GM12874 (cell line): ENCODE results near the gene SOX30.

Experiments used
- TF ChIP-seq, protein P1 (sequence below): IDR thresholded peaks from 2 replicates; pipeline ENCODE4 v1.5.1; 2011; ENCODE audit warnings: low read depth, mild to moderate bottlenecking, control low read depth, low read length, moderate library complexity; ENCODE audit not compliant: insufficient read depth

The SOX30 gene

DNA sequence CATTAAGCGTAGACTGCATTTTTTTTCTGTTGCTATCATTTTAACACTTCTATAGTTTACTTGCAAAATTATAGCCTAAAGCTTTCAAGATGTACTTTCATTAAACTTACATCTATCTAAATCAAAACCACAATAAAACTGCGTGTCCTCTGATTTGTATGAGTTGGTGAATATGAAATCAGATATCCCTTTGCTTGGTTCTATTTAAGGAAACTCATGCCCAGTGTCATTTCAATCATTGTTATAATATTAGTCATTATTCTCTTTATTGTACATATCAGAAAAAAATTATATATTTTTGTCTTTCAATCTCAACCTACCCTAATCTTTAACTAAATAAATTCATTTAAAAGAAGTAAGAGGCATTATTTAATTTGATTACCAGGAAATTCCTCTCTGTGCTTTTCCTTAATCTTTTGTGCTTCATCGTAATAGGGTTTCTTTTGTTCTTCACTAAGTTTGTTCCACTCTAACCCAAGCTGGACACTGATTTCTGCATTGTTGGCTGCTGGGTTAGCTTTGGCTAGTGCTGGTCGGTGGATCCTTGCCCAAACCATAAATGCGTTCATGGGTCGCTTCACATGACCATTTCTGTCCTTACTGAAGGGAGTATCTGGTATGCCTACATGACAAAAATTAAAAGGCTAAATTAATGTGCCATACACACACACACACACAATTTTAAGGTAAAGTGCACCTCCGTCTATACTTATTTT is 3.8 kb downstream of the SOX30 start:
- TF ChIP-seq, protein P1, sequence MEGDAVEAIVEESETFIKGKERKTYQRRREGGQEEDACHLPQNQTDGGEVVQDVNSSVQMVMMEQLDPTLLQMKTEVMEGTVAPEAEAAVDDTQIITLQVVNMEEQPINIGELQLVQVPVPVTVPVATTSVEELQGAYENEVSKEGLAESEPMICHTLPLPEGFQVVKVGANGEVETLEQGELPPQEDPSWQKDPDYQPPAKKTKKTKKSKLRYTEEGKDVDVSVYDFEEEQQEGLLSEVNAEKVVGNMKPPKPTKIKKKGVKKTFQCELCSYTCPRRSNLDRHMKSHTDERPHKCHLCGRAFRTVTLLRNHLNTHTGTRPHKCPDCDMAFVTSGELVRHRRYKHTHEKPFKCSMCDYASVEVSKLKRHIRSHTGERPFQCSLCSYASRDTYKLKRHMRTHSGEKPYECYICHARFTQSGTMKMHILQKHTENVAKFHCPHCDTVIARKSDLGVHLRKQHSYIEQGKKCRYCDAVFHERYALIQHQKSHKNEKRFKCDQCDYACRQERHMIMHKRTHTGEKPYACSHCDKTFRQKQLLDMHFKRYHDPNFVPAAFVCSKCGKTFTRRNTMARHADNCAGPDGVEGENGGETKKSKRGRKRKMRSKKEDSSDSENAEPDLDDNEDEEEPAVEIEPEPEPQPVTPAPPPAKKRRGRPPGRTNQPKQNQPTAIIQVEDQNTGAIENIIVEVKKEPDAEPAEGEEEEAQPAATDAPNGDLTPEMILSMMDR: no peak

DNA sequence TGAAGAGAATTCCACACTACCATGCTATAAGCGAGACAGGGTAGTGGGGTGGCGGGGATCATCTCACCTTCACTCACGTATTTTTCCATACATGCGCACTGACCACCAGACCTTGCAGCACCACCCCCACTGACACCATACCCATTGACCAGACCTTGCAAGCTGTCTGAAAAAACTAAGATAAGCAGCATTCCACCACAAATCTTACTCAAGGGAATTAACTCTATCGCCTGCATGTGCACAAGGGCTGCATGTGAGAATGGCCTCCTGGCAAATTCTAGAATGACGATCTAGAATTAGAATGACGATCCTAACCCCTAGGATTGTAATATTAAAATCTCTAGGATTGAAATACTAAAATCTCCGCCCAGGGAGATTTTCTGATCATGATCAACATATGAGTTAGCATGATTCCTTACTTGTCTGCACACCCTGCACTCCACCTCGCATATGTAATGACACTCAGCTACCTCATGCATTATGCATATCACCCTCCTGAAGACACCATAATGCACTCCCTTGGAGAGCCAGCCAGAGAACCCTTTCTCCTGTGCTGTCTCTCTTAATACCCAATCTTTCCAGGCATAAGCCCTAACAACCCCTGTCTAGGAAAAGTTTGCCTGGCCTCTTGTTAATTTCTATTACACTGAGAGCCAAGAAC is 11.7 kb downstream of the SOX30 start:
- TF ChIP-seq, protein P1: no peak

DNA sequence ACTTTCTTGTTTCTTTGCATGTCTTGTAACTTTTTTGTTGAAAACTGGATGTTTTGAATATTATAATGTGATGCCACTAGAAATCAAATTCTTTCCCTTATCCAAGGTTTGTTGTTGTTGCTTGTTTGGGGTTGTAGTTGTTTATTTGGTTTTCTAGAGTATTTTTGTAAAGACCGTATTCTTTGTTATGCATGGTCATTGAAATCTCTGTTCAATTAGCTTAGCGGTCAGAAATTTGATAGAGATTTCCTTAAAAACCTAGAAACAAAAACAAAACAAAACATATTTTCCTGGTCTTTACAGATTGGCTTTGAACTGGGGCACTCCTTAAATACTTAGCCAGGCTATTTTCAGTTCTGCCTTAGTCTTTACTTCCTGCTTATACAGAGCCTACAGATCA is 21.9 kb downstream of the SOX30 start:
- TF ChIP-seq, protein P1: no peak

DNA sequence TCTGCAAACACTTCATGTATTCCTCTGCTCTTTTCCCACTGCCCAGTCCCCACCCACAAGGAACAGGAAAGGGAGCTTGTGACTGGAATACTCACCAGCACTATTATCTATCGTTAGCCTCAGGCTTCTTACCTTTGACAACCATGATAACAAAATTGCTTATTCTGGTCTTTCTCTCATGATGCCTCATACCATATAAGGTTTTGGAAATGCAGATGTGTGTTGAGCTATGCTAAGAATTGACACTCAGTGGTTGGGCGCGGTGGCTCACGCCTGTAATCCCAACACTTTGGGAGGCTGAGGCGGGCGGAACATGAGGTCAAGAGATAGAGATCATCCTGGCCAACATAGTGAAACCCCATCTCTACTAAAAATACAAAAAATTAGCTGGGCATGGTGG is 25.4 kb downstream of the SOX30 start:
- TF ChIP-seq, protein P1: no peak

DNA sequence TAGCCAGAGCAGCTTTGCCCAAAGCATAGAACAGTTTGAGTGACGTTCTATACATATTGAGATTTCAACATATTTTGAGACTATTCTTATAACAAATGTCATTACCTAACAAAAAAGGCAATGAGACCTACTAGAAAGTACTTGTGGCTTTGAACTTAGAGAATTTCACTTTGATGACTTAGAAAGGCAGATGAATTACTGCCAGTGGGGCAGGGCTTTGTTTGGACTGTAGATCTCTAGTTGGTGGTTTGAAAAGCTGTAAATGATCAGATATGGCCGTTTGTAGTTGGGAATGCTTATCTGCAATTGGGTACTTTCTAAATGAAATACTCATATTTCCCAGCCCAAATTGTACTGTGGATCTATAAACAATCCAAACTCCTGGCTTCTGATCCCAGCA is 28.1 kb downstream of the SOX30 start:
- TF ChIP-seq, protein P1: no peak

DNA sequence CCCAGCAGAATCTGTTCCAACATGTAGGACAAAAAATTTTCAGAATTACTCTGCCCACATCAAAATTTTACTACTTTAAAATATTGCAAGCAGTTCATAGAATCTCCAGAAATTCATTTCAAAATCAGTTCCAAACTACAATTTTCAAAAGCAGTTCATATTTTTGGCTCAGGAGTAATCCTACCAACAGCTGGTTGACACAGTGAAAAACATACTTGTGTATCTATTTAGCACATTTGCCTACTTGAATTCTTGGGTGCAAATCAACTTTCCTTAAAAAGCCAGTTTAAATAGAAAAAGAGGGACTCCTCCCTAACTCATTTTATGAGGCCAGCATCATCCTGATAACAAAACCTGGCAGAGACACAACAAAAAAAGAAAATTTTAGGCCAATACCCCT is 31.5 kb downstream of the SOX30 start:
- TF ChIP-seq, protein P1: no peak

DNA sequence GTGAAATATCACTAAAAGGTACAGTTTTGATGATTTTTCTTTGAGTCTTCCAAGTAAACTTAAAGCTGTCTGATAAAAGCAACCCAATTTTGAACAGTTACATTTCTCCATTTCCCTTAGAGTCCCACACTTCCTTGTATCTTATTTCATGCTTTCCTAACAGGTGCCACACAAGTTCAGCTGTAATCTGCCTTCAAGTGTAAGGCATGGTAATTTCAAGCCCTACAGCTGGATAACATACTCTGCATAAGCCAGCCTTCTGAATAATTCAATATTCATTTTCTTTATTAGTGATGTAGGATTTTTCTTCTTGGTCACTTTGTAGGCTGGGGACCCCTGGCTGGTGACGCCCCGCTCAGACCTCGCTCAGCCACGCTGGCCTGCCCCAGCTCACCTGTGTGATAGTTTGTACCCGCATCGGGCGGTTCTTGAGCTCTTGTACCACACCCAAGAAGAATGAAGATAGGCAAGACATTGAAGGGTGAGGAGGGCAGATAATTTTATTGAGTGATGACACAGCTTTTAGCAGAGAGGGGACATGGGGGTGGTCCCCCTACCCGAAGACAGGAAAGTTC is 34.0 kb downstream of the SOX30 start:
- TF ChIP-seq, protein P1: no peak
